Fibroblast of lung (primary cell): ENCODE data around the gene COMMD7. TPM values are rescaled to one million over a fixed set of nuclear protein-coding genes. Genes with fewer than 3 reads are reported as not detected.

Experiments
- DNase-seq, 2 donors: peaks; one replicate each; pipeline versions ENCODE4 v3.0.0 to v3.0.0-alpha.2; 2010; ENCODE audit warnings: low read depth in 2 of 2
- H2AFZ ChIP-seq: 2 replicates; pipeline ENCODE4 v1.5.1; 2012; ENCODE audit warnings: low read length, control low read depth, inconsistent platforms
- H3K27ac ChIP-seq: 2 replicates; pipeline ENCODE4 v1.5.1; 2011; ENCODE audit warnings: low read length, control low read depth; ENCODE audit not compliant: insufficient read depth
- H3K27me3 ChIP-seq: 2 replicates; pipeline ENCODE4 v1.5.1; 2011; ENCODE audit warnings: mild to moderate bottlenecking, low read length; ENCODE audit not compliant: control insufficient read depth, insufficient read depth
- H3K36me3 ChIP-seq: 2 replicates; pipeline ENCODE4 v1.5.1; 2011; ENCODE audit warnings: low read length; ENCODE audit not compliant: control insufficient read depth, insufficient read depth
- H3K4me1 ChIP-seq: 2 replicates; pipeline ENCODE4 v1.5.1; 2011; ENCODE audit warnings: low read length; ENCODE audit not compliant: control insufficient read depth, insufficient read depth; ENCODE audit errors: extremely low read depth
- H3K4me2 ChIP-seq: 2 replicates; pipeline ENCODE4 v1.5.1; 2011; ENCODE audit warnings: low read length, control low read depth; ENCODE audit not compliant: insufficient read depth; ENCODE audit errors: extremely low read depth
- H3K4me3 ChIP-seq, 4 experiments: fragments of 200-600 bp in 1 of 4; sonication (generic) in 1 of 4; replicated peaks in 1 of 4; 2 replicates each; pipeline ENCODE4 v1.5.1; 2011 to 2016; ENCODE audit warnings: low read length in 4 of 4, low read depth in 3 of 4, mild to moderate bottlenecking in 3 of 4, control low read depth in 2 of 4, inconsistent platforms in 1 of 4, mixed read lengths in 1 of 4; ENCODE audit not compliant: insufficient read depth in 1 of 4; ENCODE audit errors: control extremely low read depth in 1 of 4
- H3K79me2 ChIP-seq: 2 replicates; pipeline ENCODE4 v1.5.1; 2012; ENCODE audit warnings: mild to moderate bottlenecking, low read length, inconsistent platforms; ENCODE audit not compliant: control insufficient read depth, insufficient read depth
- H3K9ac ChIP-seq: 2 replicates; pipeline ENCODE4 v1.5.1; 2011; ENCODE audit warnings: mild to moderate bottlenecking, low read length, control low read depth; ENCODE audit not compliant: insufficient read depth
- H3K9me3 ChIP-seq: 2 replicates; pipeline ENCODE4 v1.5.1; 2012; ENCODE audit warnings: low read depth, low read length; ENCODE audit not compliant: control insufficient read depth, insufficient read depth
- H4K20me1 ChIP-seq: 2 replicates; pipeline ENCODE4 v1.5.1; 2011; ENCODE audit warnings: low read length; ENCODE audit not compliant: control insufficient read depth, insufficient read depth; ENCODE audit errors: extremely low read depth
- EZH2 ChIP-seq: IDR thresholded peaks from 2 replicates; pipeline ENCODE4 v1.5.1; 2012; ENCODE audit warnings: low read length, control low read depth, mild to moderate bottlenecking; ENCODE audit errors: missing control alignments
- polyA plus RNA-seq, 2 donors: library from polyadenylated mRNA; depleted of rRNA in 1 of 2; stranded (reverse) in 1 of 2; unstranded in 1 of 2; fragments of >200 nt; gene quantifications; 2 replicates each; pipeline ENCODE4 v1.2.1, GENCODE V29; 2011 to 2012; ENCODE audit warnings: missing spikeins in 1 of 2
- total RNA-seq: library from RNA; depleted of rRNA; stranded (reverse); fragments of >200 nt; gene quantifications from 2 replicates; pipeline ENCODE4 v1.2.1, GENCODE V29; 2014
- TF ChIP-seq, protein P1 (sequence below), 2 donors: IDR thresholded peaks in 1 of 2; conservative IDR thresholded peaks in 1 of 2; 1 replicate in 1 of 2; 2 replicates in 1 of 2; pipeline ENCODE4 v1.5.1; 2011 to 2012; ENCODE audit warnings: low read length in 2 of 2, control low read depth in 1 of 2, inconsistent platforms in 1 of 2, low read depth in 1 of 2, mild to moderate bottlenecking in 1 of 2

COMMD7 gene
- total and polyA plus RNA-seq, 2 donors (not counting 1 experiment from before 2014, with no cell fraction given), result 39.6 to 68.5 TPM

DNA sequence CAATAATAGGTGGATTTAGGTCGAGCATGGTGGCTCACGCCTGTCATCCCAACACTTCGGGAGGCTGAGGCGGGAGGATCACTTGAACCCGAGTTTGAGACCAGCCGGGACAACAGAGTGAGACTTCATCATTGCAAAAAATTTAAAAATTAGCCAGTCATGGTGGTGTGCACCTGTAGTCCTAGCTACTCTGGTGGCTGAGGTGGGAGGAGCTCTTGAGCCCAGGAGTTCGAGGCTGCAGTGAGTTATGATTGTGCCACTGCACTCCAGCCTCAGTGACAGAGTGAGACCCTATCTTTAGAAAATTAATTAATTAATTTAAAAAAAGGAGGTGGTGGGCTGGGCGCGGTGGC is 56.1 kb downstream of the COMMD7 start:
- H3K4me3 ChIP-seq, result no peak overlapping the region
- H3K4me2 ChIP-seq, result no peak overlapping the region
- no peaks in the 10 kb centered on the region for H3K27me3 ChIP-seq
- no peak overlapping the region for H3K9ac ChIP-seq
- H3K27ac ChIP-seq, result no peak overlapping the region
- no peak for DNase-seq
- no peak for TF ChIP-seq EZH2
- TF ChIP-seq, protein P1, sequence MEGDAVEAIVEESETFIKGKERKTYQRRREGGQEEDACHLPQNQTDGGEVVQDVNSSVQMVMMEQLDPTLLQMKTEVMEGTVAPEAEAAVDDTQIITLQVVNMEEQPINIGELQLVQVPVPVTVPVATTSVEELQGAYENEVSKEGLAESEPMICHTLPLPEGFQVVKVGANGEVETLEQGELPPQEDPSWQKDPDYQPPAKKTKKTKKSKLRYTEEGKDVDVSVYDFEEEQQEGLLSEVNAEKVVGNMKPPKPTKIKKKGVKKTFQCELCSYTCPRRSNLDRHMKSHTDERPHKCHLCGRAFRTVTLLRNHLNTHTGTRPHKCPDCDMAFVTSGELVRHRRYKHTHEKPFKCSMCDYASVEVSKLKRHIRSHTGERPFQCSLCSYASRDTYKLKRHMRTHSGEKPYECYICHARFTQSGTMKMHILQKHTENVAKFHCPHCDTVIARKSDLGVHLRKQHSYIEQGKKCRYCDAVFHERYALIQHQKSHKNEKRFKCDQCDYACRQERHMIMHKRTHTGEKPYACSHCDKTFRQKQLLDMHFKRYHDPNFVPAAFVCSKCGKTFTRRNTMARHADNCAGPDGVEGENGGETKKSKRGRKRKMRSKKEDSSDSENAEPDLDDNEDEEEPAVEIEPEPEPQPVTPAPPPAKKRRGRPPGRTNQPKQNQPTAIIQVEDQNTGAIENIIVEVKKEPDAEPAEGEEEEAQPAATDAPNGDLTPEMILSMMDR (conservative IDR thresholded peaks at IDR 0.05 in 1 of 2, IDR thresholded peaks at IDR 0.05 in 1 of 2; ENCODE audit: low read depth in 1 of 2, low read length in 2 of 2), result no peak
- no peaks in the 10 kb centered on the region for H3K4me1 ChIP-seq
- H2AFZ ChIP-seq, result no peak overlapping the region
- H3K79me2 ChIP-seq, result no peaks in the 10 kb centered on the region
- no peaks in the 10 kb centered on the region for H3K36me3 ChIP-seq
- H3K9me3 ChIP-seq, result no peaks in the 10 kb centered on the region
- no peaks in the 10 kb centered on the region for H4K20me1 ChIP-seq

DNA sequence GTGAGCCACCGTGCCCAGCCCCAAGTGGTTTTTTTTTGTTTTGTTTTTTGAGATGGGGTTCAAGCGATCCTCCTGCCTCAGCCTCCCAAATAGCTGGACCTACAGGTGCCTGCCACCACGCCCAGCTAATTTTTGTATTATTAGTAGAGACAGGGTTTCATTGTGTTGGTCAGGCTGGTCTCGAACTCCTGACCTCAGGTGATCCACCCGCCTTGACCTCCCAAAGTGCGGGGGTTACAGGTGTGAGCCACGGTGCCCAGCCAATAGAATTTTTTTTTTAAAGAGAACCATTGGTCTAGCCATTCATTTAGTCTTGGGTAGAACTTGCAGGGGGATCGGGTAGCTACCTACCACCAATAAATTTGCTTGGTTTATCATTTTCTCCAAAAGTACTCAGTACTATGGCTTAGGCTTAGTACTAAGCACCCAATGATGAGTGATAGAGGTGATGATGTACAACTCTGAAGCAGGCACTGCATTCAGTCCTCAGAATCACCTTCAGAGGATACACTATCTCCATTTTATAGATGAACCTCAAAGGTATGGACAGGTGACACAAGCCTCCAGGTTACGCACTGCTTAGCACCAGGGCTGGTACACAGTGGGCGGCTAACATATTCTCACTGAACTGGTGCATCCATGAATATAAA is 56.6 kb downstream of the COMMD7 start:
- Histone ChIP-seq H3K79me2 (no peaks in the 10 kb centered on the region), H3K27ac (peak overlapping the region; percentile 55), H4K20me1 (no peaks in the 10 kb centered on the region), H2AFZ (no peak overlapping the region), H3K4me2 (no peak overlapping the region), H3K4me1 (no peaks in the 10 kb centered on the region), H3K4me3 (no peak overlapping the region), H3K9ac (no peak overlapping the region), H3K9me3 (no peaks in the 10 kb centered on the region), H3K36me3 (no peaks in the 10 kb centered on the region), H3K27me3 (no peaks in the 10 kb centered on the region)
- DNase-seq, result no peak
- TF ChIP-seq, protein P1 (conservative IDR thresholded peaks at IDR 0.05 in 1 of 2, IDR thresholded peaks at IDR 0.05 in 1 of 2; ENCODE audit: low read depth in 1 of 2, low read length in 2 of 2), result no peak
- TF ChIP-seq EZH2, result no peak

DNA sequence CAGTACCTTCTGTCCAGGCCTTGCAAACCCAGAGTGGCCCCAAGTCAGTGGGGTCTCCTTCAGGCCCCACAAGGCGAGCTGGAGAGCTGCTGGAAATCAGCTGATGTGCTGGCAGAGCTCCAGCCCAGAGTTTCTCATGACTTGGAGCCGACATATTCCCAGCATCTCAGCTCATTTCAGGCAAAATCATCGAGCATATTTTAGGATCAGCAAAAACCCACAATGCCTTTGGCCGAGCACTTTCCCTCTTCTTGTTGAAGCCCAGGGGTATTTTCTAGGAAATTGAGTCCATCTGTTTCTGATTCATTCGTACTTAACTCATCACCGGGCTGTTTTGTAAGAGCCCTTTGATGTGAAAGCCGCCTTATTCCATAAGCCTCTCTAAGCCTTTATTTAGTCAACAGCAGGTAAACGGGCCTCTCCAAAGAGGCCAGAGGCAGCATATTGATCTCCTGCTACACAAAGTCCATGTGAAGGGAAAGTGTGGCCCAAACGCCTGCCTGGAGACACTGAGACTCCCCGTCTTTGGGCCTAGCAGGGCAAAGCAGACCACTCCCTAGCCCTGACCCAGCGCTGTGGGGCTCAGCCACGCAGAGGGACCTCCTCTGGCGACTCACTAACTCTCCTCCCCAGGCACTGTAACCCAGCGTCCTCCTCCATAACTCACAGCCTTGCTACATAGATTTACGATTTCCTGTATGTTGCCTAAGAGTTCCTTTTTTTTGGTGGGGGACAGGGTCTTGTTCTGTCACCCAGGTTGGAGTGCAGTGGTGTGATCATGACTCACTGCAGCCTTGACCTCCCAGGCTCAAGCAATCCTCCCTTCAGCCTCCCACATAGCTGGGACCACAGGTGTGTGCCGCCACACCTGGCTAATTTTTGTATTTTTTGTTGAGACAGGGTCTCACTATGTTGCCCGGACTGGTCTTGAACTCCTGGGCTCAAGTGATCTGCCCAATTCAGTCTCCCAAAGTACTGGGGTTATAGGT is 57.4 kb downstream of the COMMD7 start:
- Histone ChIP-seq H3K27me3 (no peaks in the 10 kb centered on the region), H3K9me3 (no peaks in the 10 kb centered on the region), H3K4me1 (no peaks in the 10 kb centered on the region), H3K27ac (peak overlapping the region; percentile 55), H2AFZ (no peak overlapping the region), H4K20me1 (no peaks in the 10 kb centered on the region), H3K36me3 (no peaks in the 10 kb centered on the region), H3K9ac (no peak overlapping the region), H3K79me2 (no peaks in the 10 kb centered on the region), H3K4me2 (peak overlapping the region; percentile 61), H3K4me3 (no peak overlapping the region)
- DNase-seq, result peak; percentile 84 to 87
- TF ChIP-seq EZH2, result no peak
